Measurements from ENCODE around the gene KYNU.
"Not testable (repeated sequence)": the region's sequence is repeated elsewhere in the genome, so short reads cannot be mapped to it uniquely, and the experiment has no call there.

The KYNU gene

DNA sequence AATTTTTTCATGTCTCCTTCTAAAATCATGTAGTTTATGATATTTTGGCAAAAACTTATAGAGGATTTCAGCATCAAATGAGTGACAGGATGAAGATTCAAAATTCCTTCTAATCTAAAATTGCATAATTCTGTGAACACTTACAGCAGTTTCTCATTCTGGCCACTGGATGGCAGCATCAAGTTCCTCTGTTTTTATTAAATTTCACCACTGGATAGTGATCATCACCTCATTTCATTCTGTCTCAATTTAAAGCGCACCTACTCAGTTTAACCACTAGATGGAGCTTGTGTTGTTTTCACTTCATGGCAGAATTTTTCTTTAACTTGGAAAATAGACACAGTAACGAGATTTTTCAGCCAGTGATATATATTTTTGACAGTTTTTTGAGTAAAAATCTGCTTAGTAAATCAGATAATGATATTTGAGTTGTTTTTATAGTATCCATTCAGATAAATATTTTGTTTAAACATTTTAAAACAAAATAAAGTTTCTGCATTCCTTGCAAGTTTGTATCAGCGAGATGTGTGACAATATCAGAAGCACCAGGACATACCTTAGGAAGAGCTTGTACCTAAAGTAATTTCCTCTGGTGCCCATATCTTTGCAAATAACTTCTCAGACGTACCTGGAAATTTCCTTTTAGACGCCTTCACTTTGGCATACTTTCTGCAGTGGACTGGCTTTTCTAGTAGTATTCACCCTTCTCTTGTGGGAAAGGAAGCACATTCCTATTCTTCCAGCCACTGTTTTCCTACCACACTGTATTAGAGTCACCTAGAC, 157.0 kb downstream of the KYNU start:
- peak; percentile 75 for DNase-seq

DNA sequence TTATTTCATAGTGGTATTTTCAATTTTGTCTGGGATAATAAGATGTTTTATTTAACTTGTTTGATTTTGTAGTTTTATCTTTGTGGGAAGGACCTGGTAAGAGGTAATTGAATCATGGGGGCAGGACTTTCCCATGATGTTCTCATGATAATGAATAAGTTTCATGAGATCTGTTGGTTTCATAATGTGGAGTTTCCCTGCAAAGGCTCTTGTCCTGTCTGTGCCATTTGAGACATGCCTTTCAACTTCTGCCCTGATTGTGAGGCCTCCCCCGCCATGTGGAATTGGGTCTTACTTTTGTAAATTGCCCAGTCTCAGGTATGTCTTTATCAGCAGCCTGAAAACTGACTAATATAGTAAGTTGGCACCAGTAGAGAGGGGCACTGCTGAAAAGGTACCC, 174.0 kb downstream of the KYNU start:
- no peak for DNase-seq

DNA sequence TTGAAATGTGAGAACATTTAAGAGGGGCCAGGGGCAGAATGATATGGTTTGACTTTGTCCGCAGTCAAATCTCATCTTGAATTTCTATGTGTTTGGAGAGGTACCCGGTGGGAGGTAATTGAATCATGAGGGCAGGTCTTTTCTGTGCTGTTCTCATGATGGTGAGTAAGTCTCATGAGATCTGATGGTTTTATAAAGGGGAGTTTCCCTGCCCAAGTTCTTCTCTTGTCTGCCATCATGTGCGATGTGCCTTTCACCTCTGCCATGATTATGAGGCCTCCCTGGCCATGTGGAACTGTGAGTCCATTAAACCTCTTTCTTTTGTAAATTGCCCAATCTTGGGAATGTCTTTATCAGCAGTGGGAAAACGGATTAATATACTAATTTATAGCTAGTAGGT, 176.0 kb downstream of the KYNU start:
- not testable (repeated sequence) for DNase-seq

DNA sequence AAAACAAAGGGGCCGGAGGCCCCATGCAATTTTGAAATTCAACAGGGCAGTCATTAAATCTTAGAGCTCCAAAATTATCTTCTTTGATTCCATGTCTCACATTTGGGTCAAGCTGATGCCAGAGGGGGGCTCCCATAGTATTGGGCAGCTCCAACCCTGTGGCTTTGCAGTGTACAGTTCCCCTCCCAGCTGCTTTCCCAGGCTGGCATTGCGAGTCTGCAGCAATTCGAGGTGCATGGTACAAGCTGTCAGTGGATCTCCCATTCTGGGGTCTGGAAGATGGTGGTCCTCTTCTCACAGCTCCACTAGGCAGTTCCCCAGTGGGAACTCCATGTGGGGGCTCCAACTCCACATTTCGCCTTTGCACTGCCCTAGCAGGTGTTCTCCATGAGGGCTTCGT, 179.1 kb downstream of the KYNU start:
- no peak for DNase-seq

DNA sequence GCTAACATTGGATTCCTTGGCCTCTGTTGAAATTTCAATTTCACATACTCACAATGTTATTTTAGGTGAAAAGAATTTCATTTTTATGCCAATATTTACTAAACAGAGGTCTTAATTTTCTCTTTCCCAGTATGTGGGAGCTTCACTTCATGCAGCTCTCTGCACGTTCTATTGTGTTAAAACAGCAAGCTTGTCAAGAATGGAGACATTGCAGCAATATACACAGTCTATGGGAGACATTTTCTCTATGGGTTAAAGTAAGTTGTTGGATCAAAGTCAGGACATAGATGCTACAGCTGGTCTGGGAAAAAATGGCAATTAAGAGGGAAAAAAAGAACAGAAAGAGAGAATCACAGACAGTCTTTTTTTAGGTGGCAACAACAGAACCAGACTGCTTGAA, 181.4 kb downstream of the KYNU start:
- no peak for DNase-seq

DNA sequence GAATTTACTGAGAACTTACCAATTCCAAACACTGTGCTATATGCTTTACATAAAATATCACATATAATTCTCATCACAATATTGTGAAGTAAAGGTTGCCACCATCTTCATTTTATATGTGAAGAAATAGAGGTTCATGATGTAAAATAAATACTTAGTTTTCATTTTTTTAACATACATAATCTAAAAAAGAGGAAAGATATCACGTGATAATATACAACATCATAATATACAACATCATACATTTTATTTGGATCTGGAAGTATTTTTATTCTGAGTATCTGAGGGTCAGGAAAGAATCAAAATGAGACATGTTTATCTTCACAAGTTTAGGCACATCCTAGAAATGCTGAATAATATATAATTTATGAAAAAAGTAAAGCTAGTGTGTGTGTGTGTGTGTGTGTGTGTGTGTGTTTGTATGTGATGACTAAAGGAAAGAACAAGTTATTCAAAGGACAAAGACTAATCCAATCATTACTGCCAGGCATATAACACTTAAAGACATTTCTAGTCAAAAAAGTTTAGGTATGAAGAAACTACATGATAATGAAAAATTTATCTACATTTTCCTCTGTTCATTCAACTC, 186.2 kb downstream of the KYNU start:
- DNase-seq = no peak

DNA sequence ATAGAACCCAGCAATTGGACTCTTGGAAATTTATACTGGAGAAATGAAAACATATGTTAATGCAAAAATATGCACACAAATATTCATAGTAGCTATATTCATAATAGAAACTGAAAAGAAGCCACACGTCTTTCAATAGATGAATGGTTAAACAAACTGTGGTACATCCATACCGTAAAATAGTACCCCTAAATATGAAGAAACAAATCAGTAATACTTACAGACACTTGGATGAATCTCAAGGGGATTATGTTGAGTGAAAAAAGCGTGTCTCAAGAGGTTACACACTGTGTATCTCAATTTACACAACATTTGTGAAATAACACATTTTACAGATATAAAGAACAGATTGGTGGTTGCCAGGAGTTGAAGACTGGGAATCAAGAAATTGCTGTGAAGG, 190.6 kb downstream of the KYNU start:
- no peak for DNase-seq

DNA sequence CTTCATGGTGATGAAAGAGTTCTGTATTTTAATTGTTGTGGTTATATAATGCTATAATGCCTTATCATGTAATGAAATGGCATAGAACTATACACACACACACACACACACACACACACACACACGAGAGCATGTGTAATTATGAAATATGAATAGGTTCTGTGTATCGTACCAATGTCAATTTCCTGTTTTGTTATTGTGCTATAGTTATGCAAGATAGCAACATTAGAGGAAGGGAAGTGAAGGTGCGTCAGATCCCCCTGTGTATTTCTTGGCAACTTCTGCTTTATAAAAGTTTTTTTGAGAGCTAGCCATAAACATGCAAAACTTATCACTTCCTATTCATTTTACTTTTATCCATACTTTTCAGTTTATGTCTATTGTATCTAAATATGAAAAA, 191.0 kb downstream of the KYNU start:
- peak; percentile 11 for DNase-seq

DNA sequence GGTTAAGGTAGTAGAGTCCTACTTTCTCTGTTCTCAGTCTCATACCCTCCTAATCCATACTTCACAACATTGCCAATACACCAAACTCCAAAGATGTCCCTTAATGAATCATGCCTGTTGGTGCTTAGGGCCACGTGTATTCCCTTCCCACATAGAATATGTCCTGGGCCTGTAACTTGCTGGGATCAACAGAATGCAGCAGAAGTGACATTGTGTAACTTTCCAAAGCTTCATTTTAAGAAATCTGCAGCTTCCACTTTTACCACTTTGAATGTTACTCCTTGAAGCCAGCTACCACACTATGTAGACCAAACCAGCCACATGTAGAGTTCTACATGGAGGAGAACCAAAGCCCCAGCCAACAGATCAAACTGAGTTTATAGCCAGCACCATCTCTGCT, 193.2 kb downstream of the KYNU start:
- no peak for DNase-seq

DNA sequence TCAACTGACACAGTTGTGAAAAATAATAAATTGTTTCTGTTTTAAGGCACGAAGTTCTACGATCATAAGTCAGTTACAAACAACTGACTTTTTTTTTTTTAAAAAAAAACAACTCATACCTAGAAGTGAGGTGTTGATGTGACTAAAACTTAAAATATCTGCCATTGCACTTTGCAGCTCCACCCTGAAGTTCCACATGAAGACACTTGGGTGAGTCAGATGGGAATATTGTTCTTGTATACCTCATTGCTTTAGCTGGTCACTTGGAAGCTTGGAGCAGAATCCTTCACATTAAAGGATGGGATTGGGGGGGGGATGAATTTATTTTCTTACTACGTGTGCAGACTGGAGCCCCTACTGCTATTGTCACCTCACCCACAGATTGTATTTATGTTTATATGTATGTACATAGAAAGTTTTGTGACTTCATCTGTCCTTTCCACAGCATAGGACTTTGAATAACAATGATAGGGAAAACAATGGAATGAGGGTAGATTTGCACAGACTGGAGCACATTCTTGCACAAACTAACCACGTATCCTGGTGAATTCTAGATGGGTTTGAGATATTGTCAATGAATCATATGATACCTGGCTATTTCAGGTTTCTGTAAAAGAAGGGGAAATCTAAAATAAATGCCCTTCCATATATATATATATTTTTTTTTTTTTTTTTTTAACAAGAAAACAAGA, 193.9 kb downstream of the KYNU start:
- no peak for DNase-seq

DNA sequence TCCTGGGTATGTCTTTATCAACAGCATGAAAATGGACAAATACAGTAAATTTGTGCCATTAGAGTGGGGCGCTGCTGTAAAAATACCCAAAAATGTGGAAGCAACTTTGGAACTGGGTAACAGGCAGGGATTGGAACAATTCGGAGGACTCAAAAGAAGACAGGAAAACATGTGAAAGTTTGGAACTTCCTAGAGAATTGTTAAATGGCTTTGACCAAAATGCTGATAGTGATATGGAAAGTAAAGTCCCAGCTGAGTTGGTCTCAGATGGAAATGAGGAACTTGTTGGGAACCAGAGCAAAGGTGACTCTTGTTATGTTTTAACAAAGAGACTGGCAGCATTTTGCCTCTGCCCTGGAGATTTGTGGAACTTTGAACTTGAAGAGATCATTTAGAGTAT, 197.4 kb downstream of the KYNU start:
- not testable (repeated sequence) for DNase-seq

DNA sequence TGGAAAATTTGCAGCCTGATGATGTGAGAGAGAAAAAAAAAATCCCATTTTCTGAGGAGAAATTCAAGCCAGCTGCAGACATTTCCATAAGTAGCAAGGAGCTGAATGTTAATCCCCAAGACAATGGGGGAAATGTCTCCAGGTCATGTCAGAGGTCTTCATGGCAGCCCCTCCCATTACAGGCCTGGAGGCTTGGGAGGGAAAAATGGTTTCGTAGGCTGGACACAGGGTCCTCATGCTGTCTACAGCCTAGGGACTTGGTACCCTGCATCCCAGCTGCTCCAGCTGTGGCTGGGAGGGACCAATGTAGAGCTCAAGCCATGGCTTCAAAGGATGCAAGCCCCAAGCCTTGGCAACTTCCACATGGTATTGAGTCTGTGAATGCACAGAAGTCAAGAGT, 198.2 kb downstream of the KYNU start:
- no peak for DNase-seq

DNA sequence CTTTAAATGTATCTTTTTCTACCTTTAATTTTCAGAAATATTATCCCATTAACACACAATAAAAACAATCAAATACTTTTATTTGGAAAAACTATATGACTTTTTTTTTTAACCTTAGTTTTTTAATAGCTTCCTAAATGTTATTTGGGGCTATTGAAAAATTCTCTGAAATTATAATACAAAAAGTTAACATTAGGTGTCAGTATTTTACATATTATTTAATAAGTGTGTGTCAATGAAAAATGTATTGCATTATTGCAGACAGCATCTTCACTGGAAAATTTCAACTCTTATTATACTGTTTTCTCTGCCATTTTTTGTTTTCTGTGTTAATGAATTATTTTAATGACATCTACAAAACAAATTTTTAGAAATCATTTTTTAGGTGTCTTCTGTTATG, 200.6 kb downstream of the KYNU start:
- no peak for DNase-seq

DNA sequence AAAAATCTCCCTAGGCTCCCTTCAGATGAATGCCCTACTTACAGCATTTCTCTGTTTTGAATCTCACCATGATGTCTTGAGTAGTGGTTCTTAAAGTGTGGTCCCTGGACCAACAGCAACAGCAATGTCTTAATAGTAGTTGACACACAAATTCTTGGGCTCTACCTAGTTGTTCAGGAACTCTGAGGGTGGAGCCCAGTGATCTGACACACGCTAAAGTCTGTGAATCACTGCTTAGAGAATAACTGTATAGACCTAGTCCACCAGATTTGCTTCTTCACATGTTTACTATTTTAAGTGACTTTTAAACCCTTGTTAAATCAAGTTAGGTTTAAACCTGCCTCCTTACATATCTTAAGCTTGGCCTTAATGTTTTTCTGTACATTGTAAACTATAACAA, 204.2 kb downstream of the KYNU start:
- no peak for DNase-seq

DNA sequence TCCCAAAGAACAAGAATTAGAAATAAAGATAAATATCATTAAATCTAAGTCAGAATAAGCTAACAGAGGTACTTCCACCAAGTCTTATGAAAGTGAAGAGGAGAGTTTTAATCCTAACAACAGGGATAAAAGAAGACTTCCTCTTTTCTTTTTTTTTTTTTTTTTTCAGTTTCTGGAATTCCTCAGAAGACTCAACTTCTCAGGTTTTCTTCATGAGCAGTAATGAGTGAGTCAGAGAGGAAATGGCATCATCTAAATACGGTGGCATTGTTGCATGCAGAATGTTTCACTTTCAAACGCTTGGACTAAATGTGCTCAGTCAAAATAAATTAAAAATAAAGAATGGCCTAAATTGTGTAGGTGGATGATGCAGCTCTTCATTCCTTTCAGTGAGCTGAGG, 206.2 kb downstream of the KYNU start:
- no peak for DNase-seq

DNA sequence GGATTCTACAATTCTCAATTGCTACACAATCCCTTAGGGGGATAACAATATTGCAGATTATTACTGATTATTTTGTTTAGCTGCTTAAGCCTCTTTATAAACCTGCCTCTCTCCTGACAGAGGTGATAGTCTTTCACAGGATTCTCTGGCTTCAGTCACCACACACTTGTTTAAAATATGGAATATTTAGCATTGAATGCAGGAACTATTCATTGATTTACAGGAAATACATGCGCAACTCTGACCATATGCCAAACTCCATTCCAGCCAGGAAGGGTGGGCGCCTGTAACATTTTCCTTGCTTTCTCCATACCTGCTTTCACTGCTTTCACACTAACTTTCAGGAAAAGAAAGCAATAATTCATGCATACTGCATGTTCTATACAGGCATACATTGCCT, 207.0 kb downstream of the KYNU start:
- DNase-seq = no peak

DNA sequence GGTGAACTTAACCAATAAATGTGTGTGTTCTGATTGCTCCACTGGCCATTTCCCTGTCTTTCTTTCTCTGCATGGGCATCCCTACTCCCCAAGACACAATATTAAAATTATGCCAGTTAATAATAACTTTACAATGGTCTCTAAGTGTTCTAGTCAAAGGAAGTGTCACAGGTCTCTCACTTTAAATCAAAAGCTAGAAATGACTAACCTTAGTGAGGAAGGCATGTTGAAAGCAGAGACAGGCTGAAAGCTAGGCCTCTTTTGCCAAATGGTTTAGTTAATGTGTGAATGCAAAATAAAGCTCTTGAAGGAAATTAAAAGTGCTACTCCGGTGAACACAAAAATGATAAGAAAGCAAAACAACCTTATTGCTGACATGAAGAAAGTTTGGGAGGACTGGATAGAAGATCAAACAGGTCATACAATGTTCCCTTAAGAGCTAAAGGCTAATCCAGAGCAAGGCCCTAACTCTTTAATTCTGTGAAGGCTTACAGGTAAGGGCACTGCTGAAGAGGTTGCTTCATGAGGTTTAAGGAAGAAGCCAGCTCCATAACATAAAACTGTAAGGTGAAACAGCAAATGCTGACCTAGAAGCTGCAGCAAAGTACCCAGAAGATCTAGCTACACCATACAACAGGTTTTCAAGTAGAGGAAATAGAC, 207.8 kb downstream of the KYNU start:
- DNase-seq = no peak

DNA sequence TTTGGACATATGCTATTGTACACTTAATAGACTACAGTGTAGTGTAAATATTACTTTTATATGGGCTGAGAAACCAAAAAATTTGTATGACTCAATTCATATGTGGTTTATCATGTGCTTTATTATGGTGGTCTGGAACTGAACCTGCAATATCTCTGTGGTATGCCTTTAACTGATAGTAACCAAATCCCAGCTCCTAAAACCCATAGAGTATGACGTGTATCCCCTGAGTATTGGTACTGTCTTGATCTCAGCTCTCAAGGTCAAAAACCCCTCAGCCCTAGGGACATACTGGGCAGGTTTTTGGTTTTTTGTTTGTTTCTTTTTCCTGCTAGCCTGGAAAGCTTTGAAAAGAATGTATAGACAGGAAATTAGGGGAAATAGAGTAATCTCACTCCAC, 209.6 kb downstream of the KYNU start:
- DNase-seq = no peak

DNA sequence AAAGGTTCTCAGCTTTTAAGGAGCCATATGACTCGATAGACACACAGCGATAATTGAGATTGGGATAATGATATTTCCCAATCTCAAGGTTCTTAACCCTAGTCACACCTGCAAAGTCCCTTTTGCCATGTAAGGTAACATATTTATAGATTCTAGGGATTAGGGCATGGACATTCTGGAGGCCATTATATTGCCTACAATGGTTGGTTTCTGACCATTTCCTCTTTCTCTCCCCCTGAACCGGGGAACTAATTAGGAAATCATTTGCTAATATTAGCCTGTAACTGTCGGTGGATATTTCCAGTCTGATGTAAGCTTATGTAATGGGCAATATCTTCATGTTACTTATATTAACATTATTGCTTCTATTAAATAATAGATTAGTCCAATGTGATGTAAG, 210.9 kb downstream of the KYNU start:
- DNase-seq = no peak

DNA sequence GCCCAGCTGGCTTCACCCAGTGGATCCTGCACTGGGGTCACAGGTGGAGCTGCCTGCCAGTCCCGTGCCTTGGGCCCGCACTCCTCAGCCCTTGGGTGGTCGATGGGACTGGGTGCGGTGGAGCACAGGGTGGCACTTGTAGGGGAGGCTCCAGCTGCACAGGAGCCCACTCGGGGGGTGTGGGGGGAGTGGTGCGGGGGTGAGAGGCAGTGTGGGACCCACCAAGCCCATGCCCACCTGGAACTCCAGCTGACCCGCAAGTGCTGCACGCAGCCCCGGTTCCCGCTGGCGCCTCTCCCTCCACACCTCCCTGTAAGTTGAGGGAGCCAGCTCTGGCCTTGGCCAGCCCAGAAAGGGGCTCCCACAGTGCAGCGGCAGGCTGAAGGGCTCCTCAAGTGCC, 212.1 kb downstream of the KYNU start:
- not testable (repeated sequence) for DNase-seq

All from GF-D8 (cell line).